Keratinocyte (primary cell): ENCODE data around the gene C1QC.

Experiments used
- EZH2 ChIP-seq: IDR thresholded peaks from one replicate; pipeline ENCODE4 v1.6.1; 2012; ENCODE audit warnings: inconsistent platforms, mild to moderate bottlenecking, low read length, moderate library complexity
- TF ChIP-seq, protein P1 (sequence below), 3 experiments: IDR thresholded peaks in 1 of 3; conservative IDR thresholded peaks in 1 of 3; optimal IDR thresholded peaks in 1 of 3; 2 replicates in 2 of 3; 3 replicates in 1 of 3; pipeline versions ENCODE3 to v1.5.1; 2011; ENCODE audit warnings: low read length in 3 of 3, mild to moderate bottlenecking in 3 of 3, moderate library complexity in 2 of 3, control low read depth in 1 of 3, inconsistent platforms in 1 of 3; ENCODE audit not compliant: insufficient read depth in 2 of 3; ENCODE audit errors: extremely low read depth in 1 of 3

DNA sequence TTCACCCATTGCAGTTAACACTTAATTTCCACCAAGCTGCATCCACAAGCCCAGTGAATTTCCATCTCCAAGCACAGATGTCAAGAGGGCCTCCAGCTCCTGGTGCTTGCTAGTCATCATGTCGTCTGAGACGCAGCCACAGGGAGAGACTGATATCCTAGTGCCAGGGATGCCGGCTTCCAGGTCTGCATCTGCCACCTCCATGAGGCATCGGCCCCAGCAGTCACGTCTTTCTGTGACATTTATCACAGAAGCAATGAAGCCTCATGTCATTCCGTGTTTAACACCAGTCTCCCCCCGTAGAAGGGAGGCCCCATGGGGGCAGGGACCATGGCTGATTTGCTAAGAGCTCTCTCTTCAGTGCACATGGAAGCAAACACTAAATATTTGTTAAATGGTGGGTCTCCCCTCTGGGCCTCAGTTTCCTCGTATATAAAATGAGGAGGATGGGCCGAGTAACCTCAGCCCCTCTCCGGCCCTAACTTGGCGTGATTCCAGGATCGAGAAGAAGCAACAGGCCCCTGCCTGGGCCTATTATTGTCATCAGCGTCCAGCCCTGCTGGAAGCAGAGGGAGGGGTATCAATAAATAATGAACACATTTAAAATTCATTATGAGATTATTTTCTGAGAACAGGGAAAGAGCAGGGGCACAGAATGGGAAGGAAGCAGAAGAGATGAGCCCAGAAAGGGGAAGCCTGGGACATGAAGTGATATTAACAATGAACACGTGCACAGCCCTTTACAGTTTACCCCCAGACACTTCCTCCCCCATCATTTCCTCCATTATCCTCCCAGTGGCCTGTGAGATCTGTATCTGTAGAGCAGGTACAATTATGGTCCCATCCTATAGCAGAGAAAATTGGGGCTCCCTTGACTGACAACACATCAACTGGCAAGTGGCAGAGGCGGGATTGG, 8.8 kb downstream of the C1QC start:
- TF ChIP-seq, protein P1, sequence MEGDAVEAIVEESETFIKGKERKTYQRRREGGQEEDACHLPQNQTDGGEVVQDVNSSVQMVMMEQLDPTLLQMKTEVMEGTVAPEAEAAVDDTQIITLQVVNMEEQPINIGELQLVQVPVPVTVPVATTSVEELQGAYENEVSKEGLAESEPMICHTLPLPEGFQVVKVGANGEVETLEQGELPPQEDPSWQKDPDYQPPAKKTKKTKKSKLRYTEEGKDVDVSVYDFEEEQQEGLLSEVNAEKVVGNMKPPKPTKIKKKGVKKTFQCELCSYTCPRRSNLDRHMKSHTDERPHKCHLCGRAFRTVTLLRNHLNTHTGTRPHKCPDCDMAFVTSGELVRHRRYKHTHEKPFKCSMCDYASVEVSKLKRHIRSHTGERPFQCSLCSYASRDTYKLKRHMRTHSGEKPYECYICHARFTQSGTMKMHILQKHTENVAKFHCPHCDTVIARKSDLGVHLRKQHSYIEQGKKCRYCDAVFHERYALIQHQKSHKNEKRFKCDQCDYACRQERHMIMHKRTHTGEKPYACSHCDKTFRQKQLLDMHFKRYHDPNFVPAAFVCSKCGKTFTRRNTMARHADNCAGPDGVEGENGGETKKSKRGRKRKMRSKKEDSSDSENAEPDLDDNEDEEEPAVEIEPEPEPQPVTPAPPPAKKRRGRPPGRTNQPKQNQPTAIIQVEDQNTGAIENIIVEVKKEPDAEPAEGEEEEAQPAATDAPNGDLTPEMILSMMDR (optimal IDR thresholded peaks at IDR 0.05 in 1 of 3, IDR thresholded peaks at IDR 0.05 in 1 of 3, conservative IDR thresholded peaks at IDR 0.05 in 1 of 3; ENCODE audit: extremely low read depth in 1 of 3, insufficient read depth in 2 of 3, low read length in 3 of 3), result no peak
- no peak for TF ChIP-seq EZH2
